DLD1 (cell line): ENCODE results near the gene RUNX1.
"Not testable (repeated sequence)": the region's sequence is repeated elsewhere in the genome, so short reads cannot be mapped to it uniquely, and the experiment has no call there.

Experiments used
- in situ Hi-C: cut with HindIII; loops from 2 replicates; pipeline ENCODE4 v1.10.0; 2017; ENCODE audit warnings: low sequenced_read_pairs

The RUNX1 gene

DNA sequence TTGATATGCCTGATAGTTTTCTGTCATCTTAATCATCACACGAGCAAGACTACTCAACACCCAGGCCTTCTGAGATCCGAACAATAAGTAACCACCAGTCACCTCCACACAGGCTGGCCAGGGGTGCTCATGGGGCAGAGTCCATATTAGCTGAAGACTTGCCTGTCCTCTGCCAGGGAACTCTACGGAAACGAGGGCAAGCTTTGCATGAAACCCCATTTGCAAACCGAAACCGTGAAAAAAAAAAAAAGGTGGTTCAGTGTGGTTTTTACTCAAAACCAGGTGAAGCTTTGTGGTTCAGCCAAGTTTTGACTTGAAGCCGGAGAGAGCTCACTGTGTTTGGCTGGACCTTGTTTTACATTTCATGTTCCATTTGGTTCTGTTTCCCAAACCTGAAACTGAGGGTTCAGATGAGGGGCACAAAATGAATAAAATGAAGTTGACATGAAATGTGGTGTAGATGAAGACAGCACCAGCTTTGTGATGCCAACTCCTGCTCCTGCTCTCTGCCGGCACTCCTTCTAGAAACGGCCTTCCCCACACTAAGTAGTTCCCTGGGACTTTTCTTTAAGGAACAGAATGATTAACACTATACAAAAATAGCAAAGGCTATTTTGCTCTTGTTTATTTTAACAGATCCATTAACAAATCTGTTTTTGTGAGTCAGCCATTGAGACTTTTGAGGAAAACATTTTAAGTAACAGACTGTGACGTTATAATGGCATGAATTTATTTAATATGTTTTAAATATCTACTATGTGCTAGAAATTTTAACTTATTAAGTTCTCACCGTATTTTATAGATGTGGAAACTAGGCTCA, 74.7 kb downstream of the RUNX1 start:
- in situ Hi-C loops, result no loop called here

DNA sequence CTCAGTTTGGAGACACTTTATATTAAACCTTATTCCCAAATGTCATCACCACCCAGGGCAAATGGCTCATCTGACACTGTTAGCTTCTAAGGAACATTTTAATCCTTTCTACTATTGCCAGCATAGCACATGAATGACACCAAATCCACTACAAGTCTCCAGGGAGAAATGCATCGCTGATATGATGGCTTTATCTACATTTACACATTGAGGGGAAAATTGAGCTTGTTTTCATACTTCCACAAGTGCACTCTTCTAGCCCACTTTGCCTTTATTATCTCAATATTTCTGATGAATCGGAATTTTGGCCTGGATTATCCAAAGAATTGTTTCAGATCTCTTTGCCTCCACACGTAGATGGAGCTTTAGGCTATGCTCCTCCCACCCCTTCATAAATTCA, 75.4 kb downstream of the RUNX1 start:
- in situ Hi-C loops, result no loop called here

GRCh38 chr21:34971656-34972055, 77.4 kb downstream of the RUNX1 start:
- in situ Hi-C loops, result no loop called here

DNA sequence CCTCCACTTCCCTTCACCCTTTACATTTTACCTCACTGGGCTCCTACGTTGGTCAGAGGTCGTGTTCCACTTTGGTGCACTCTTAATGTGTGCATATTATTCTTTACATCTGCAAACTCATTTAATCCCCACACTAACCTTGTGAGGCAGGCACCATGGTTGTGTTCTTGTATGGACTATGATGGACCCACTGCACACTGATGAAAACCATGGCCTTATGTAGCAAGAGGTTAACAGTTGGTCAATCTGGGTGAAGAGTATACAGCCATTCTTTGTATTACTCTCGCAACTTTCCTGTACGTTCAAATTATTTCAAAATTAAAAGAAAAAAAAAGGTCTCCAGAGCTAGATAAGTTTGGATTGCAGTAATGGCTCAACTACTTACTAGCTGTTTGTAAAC, 78.5 kb downstream of the RUNX1 start:
- in situ Hi-C loops, result no loop called here

GRCh38 chr21:34970167-34970500, 79.0 kb downstream of the RUNX1 start:
- in situ Hi-C loops, result no loop called here

DNA sequence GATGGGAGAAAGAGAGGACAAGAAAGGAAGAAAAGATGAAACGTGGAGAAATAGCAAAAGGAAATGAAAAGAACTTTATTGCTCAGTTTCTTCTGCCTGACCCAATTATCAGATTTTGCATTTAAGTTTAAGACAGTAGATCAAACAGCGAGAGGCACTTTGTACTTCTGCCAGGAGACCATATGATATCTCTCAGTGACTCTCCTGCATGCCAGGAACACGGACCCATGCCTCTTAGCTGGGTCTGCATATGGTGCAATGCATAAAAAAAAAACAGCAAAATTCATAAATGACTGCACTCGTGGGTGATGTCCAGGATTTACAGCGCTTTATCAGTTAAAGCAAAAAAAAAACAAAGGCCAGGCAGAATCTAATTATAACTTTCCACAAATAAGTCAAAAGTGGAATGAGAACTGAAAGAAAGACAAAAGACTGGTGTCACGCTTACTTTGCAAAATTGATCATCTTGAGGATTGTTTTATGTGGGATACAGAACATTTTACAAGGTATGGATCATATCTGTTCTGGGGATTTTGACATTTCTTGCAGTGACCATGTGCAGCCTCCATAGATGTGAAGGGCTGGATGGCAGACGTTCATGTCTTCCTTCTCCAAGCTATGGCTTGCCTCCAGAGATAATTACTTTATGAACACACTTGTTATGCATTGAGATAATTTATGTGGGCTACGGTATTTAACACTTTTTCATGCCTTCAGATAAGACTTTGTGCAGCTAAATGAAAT, 79.5 kb downstream of the RUNX1 start:
- in situ Hi-C loops, result no loop called here

- in situ Hi-C loops, result no loop called here
Observed at GRCh38 chr21:34968414-34969333, 80.4 kb downstream of the RUNX1 start.

DNA sequence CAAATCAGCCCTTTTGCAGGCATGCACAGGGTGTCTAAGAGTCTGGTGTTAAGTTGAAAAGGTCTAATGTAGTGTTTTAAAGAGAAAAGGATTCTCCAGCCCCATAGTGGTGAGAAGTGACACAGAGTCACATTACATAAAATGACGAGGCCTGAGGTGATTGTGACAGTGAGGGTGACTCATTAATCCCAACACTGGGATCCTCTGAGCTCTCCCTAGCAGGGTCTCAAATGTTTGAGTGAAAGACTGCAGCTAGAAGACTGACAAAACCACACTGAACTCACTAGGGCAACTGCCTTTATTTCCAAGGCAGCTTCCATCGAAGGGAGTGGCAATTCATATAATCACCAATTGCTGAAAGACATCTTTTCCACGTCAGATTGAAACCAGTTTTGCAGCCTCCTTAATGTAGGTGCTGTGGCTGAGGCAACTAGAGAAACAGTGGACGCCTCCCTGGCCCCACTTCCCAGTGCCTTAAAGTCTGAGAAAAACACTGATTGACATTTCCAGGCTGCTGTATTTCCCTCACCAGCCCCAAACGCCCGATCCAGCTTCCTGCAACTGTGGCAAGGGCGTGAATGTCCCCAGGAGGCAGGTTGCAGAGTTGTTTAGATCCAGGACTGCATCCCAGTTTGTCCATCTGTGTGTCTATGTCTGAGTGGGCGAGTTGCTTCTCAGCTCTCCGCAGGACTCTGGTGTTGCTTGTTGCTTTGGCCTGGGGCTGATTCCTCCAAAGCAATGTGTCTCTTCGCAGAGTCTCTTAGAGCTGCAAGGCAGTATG, 81.4 kb downstream of the RUNX1 start:
- in situ Hi-C loops, result no loop called here

DNA sequence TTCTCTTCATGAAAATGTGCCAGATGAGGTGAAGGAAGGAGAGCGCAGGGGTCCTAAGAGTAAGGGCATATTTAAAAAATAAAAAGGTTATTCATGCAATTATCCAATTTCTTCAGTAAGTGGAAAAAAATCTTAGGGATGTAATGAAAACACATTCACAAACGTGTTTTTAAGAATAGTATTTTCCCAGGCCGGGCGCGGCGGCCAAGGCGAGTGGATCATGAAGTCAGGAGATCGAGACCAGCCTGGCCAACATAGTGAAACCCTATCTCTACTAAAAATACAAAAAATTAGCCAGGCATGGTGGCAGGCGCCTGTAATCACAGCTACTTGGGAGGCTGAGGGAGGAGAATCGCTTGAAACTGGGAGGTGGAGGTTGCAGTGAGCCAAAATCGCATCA, 82.2 kb downstream of the RUNX1 start:
- in situ Hi-C loops, result not testable (repeated sequence)

- in situ Hi-C loops, result no loop called here
Observed at GRCh38 chr21:34965200-34966174, 83.6 kb downstream of the RUNX1 start.

- in situ Hi-C loops, result no loop called here
Observed at GRCh38 chr21:34962586-34963222, 86.4 kb downstream of the RUNX1 start.

DNA sequence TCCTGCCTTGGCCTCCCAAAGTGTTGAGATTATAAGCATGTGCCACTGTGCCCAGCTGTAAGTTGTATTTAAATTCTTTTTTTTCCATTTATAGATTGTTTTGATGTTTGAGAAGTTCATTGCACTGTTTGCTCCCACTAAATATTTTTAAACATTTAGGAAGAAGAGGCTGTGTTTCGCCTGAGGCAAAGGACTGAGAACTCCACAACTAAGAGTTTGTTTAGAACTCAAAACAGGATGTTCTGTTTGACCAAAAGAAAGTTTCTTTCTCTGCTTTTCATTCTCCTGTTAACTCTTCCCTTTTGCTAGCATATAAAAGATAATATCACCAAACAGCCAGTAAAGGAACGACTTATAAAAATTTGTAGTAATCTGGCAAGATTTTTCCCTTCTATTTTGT, 87.0 kb downstream of the RUNX1 start:
- in situ Hi-C loops, result no loop called here

- in situ Hi-C loops, result no loop called here
Observed at GRCh38 chr21:34960687-34961086, 88.4 kb downstream of the RUNX1 start.

GRCh38 chr21:34959607-34960006, 89.5 kb downstream of the RUNX1 start:
- in situ Hi-C loops, result no loop called here

- in situ Hi-C loops, result no loop called here
Observed at GRCh38 chr21:34958040-34958439, 91.1 kb downstream of the RUNX1 start.

- in situ Hi-C loops, result no loop called here
Observed at GRCh38 chr21:34956416-34957316, 92.4 kb downstream of the RUNX1 start.

DNA sequence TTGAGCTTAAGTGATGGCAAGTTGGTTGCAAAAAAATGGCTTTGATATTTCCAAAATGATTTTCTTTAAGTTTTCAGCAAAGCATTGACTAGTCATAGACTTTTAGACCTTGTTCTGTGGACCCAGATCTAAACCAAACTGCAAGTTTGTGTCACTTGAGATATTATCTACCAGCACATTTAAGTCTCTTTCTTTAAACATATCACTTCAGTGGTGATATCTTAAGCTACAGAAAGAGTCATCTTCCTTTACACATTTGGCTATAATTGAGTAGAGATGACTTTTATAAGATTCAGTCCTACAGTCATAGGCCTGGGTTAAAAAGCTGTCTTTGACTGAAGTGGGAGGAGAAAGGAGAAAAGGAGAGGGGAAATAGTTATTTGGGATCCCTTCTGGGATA, 95.2 kb downstream of the RUNX1 start:
- in situ Hi-C loops, result no loop called here

DNA sequence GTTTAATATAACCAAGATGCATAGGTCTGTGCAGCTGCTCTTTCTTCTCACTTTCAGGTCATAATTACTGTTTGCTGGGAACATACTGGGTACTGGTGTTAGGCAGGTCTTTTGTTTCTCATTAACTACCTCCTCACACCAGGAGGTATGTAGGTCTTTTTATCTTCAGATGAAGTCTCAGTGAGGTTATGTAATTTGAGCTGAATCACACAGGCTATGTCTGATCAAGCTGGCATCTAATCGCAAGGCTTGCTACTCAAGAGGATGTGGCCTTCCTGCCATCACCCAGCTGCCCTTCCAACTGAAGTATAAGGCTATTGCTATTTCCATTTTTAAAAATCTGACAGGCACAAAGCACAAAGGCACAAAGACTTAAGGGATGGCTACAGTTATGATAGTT, 96.4 kb downstream of the RUNX1 start:
- in situ Hi-C loops, result no loop called here
